Memory B cell (primary cell): ENCODE measurements around the gene PPP1R13L.
"Not testable (repeated sequence)": the region's sequence is repeated elsewhere in the genome, so short reads cannot be mapped to it uniquely, and the experiment has no call there.

ENCODE experiments used
- ATAC-seq: fragments of 150-1000 bp; cut with Tn5 transposase; 2 replicates; pipeline ENCODE4 v1.10.0; 2021; ENCODE audit warnings: low read depth, mild to moderate bottlenecking, moderate library complexity
- DNase-seq, 2 donors: peaks; one replicate each; pipeline ENCODE4 v3.0.0; 2022; ENCODE audit warnings: low spot score in 2 of 2
- H3K27ac Mint-ChIP-seq: one replicate; pipeline ENCODE4 v1.8.0; 2022; ENCODE audit warnings: mild to moderate bottlenecking, moderate library complexity, mixed read lengths
- H3K27me3 Mint-ChIP-seq: one replicate; pipeline ENCODE4 v1.8.0; 2022; ENCODE audit warnings: mixed read lengths
- H3K36me3 Mint-ChIP-seq: one replicate; pipeline ENCODE4 v1.8.0; 2022; ENCODE audit warnings: mild to moderate bottlenecking, mixed read lengths
- H3K4me1 Mint-ChIP-seq: one replicate; pipeline ENCODE4 v1.8.0; 2022; ENCODE audit warnings: mixed read lengths
- H3K4me3 Mint-ChIP-seq: one replicate; pipeline ENCODE4 v1.8.0; 2022; ENCODE audit warnings: mild to moderate bottlenecking, moderate library complexity, mixed read lengths
- H3K9me3 Mint-ChIP-seq: one replicate; pipeline ENCODE4 v1.8.0; 2022; ENCODE audit warnings: mixed read lengths

The PPP1R13L gene

GRCh38 chr19:45442778-45443461 is 38.1 kb upstream of the PPP1R13L start:
- peak; percentile 56 for ATAC-seq
- peak; percentile 66 to 67 for DNase-seq
- Mint-ChIP-seq H3K4me3 (peak overlapping the region; percentile 97), H3K27me3 (no peaks in the 10 kb centered on the region), H3K9me3 (no peaks in the 10 kb centered on the region), H3K4me1 (peaks cover 41% of the 10 kb centered on the region), H3K36me3 (no peaks in the 10 kb centered on the region), H3K27ac (peak overlapping the region; percentile 100)

- no peak for ATAC-seq
- peak overlapping the region; percentile 97 for H3K4me3 Mint-ChIP-seq
- no peaks in the 10 kb centered on the region for H3K27me3 Mint-ChIP-seq
- no peak for DNase-seq
- H3K36me3 Mint-ChIP-seq, result no peaks in the 10 kb centered on the region
- H3K4me1 Mint-ChIP-seq, result peaks cover 41% of the 10 kb centered on the region
- H3K27ac Mint-ChIP-seq, result peak overlapping the region; percentile 100
- no peaks in the 10 kb centered on the region for H3K9me3 Mint-ChIP-seq
Observed at GRCh38 chr19:45442408-45442777, 37.5 kb upstream of the PPP1R13L start.

- ATAC-seq, result no peak
- Mint-ChIP-seq H3K36me3 (no peaks in the 10 kb centered on the region), H3K27ac (peak overlapping the region; percentile 91), H3K4me3 (peak overlapping the region; percentile 89), H3K9me3 (no peaks in the 10 kb centered on the region), H3K27me3 (no peaks in the 10 kb centered on the region), H3K4me1 (peaks cover 38% of the 10 kb centered on the region)
- DNase-seq, result no peak
Observed at GRCh38 chr19:45440873-45441654, 36.2 kb upstream of the PPP1R13L start.

GRCh38 chr19:45440259-45440638 is 35.4 kb upstream of the PPP1R13L start:
- H3K36me3 Mint-ChIP-seq, result no peaks in the 10 kb centered on the region
- DNase-seq, result no peak
- no peaks in the 10 kb centered on the region for H3K27me3 Mint-ChIP-seq
- ATAC-seq, result no peak
- H3K4me1 Mint-ChIP-seq, result peaks cover 33% of the 10 kb centered on the region
- no peaks in the 10 kb centered on the region for H3K9me3 Mint-ChIP-seq
- peak overlapping the region; percentile 89 for H3K4me3 Mint-ChIP-seq
- peak overlapping the region; percentile 91 for H3K27ac Mint-ChIP-seq

GRCh38 chr19:45439569-45440258 is 34.8 kb upstream of the PPP1R13L start:
- H3K27me3 Mint-ChIP-seq, result no peaks in the 10 kb centered on the region
- peak overlapping the region; percentile 89 for H3K4me3 Mint-ChIP-seq
- H3K9me3 Mint-ChIP-seq, result no peaks in the 10 kb centered on the region
- peaks cover 31% of the 10 kb centered on the region for H3K4me1 Mint-ChIP-seq
- ATAC-seq, result peak; percentile 50
- peak overlapping the region; percentile 91 for H3K27ac Mint-ChIP-seq
- peak; percentile 92 to 97 for DNase-seq
- no peaks in the 10 kb centered on the region for H3K36me3 Mint-ChIP-seq

GRCh38 chr19:45439190-45439568 is 34.3 kb upstream of the PPP1R13L start:
- Mint-ChIP-seq H3K4me3 (peak overlapping the region; percentile 78), H3K27ac (peak overlapping the region; percentile 91)

GRCh38 chr19:45437328-45437727 is 32.5 kb upstream of the PPP1R13L start:
- Mint-ChIP-seq H3K27ac (no peak overlapping the region), H3K27me3 (no peaks in the 10 kb centered on the region), H3K4me3 (no peak overlapping the region), H3K9me3 (no peaks in the 10 kb centered on the region), H3K4me1 (peaks cover 12% of the 10 kb centered on the region), H3K36me3 (no peaks in the 10 kb centered on the region)
- ATAC-seq (no peak), DNase-seq (no peak)

More at GRCh38 chr19:45439190-45439568, 34.3 kb upstream of the PPP1R13L start:
- ATAC-seq (no peak), DNase-seq (no peak)
- H3K27me3 Mint-ChIP-seq, result no peaks in the 10 kb centered on the region
- no peaks in the 10 kb centered on the region for H3K9me3 Mint-ChIP-seq
- H3K4me1 Mint-ChIP-seq, result peaks cover 26% of the 10 kb centered on the region
- H3K36me3 Mint-ChIP-seq, result no peaks in the 10 kb centered on the region

- not testable (repeated sequence) for H3K36me3 Mint-ChIP-seq, H3K4me1 Mint-ChIP-seq, H3K27me3 Mint-ChIP-seq, ATAC-seq, DNase-seq, H3K4me3 Mint-ChIP-seq, H3K9me3 Mint-ChIP-seq, H3K27ac Mint-ChIP-seq
Observed at GRCh38 chr19:45432543-45432942, 27.7 kb upstream of the PPP1R13L start.

- not testable (repeated sequence) for DNase-seq, H3K9me3 Mint-ChIP-seq
Observed at GRCh38 chr19:45431008-45431407, 26.1 kb upstream of the PPP1R13L start.

GRCh38 chr19:45429896-45430295 is 25.0 kb upstream of the PPP1R13L start:
- H3K4me1 Mint-ChIP-seq, H3K27me3 Mint-ChIP-seq, H3K4me3 Mint-ChIP-seq, H3K36me3 Mint-ChIP-seq, H3K9me3 Mint-ChIP-seq, DNase-seq, H3K27ac Mint-ChIP-seq, ATAC-seq: not testable (repeated sequence)

More at GRCh38 chr19:45431008-45431407, 26.1 kb upstream of the PPP1R13L start:
- H3K4me1 Mint-ChIP-seq, H3K36me3 Mint-ChIP-seq, H3K4me3 Mint-ChIP-seq, H3K27ac Mint-ChIP-seq, H3K27me3 Mint-ChIP-seq: not testable (repeated sequence)
- peak; percentile 36 for ATAC-seq

- ATAC-seq, result peak; percentile 27
Observed at GRCh38 chr19:45428384-45429231, 23.7 kb upstream of the PPP1R13L start.

GRCh38 chr19:45424191-45425058 is 19.6 kb upstream of the PPP1R13L start:
- Mint-ChIP-seq H3K27me3 (peaks cover 2% of the 10 kb centered on the region), H3K4me3 (peak overlapping the region; percentile 96), H3K4me1 (peaks cover 42% of the 10 kb centered on the region), H3K9me3 (no peaks in the 10 kb centered on the region), H3K36me3 (peaks cover 11% of the 10 kb centered on the region), H3K27ac (peak overlapping the region; percentile 88)
- DNase-seq, result no peak
- ATAC-seq, result no peak

More at GRCh38 chr19:45428384-45429231, 23.7 kb upstream of the PPP1R13L start:
- Mint-ChIP-seq H3K36me3 (no peaks in the 10 kb centered on the region), H3K9me3 (no peaks in the 10 kb centered on the region), H3K27ac (no peak overlapping the region), H3K4me3 (peak overlapping the region; percentile 84), H3K4me1 (peaks cover 17% of the 10 kb centered on the region), H3K27me3 (peaks cover 2% of the 10 kb centered on the region)
- no peak for DNase-seq
